ENCODE results near the gene AIRE.

DNA sequence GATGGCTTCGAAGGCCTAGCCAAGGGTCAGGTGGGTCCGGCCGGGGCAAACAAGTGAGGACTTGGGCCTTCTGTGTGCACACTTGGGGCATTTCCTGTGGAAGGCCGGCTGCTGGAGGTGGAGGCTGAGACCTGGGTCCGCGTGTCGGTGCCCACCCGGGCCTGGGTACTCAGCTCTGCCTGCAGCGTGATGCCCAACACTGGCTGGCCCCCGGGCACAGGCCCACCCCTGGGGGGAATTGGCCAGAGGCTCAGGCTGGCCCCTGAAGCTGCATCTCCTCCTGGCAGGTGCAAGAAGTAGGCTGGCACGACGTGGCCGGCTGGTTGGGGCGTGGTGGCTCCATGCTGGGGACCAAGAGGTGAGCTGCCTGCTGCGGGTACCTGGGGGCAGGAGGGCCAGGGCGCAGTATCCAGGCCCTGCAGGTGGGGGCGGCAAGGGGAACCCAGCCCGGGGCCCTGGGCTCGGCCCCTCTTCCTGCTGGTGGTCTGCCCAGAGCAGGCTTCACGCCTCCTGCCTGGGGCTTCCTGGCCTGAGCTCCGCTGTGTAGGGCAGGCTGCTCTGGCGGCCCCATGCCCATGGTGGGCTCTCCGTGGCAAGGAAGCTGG lies 36.3 kb downstream of the AIRE start:
- TF ChIP-seq YY1 (IDR thresholded peaks at IDR 0.05; ENCODE audit: low read depth) (no peak), CEBPB (IDR thresholded peaks at IDR 0.05) (no peak), RAD21 (IDR thresholded peaks at IDR 0.05; ENCODE audit: low read depth) (no peak), FOXM1 (IDR thresholded peaks at IDR 0.05; ENCODE audit: borderline replicate concordance, low read depth) (no peak), NFIC (IDR thresholded peaks at IDR 0.05) (no peak), TEAD4 (IDR thresholded peaks at IDR 0.05) (no peak)
